HepG2 (cell line): ENCODE results near the gene VRK3. TPM values are rescaled to one million over a fixed set of nuclear protein-coding genes. Genes with fewer than 3 reads are reported as not detected.

Experiments
- CBX1 ChIP-seq: IDR thresholded peaks from one replicate; pipeline ENCODE4 v1.6.1; 2016; ENCODE audit warnings: antibody characterized with exemption, low read depth
- EEA1 ChIP-seq: sonication (generic); formaldehyde crosslinking; IDR thresholded peaks from 2 replicates; pipeline ENCODE4 v1.5.1; 2020; ENCODE audit warnings: mild to moderate bottlenecking, missing genetic modification reagents, borderline replicate concordance
- KIAA2018 ChIP-seq: sonication (generic); formaldehyde crosslinking; IDR thresholded peaks from 2 replicates; pipeline ENCODE4 v1.5.0; 2020; ENCODE audit warnings: mild to moderate bottlenecking, missing genetic modification reagents, borderline replicate concordance
- MTF2 ChIP-seq: sonication (generic); formaldehyde crosslinking; IDR thresholded peaks from 2 replicates; pipeline ENCODE4 v1.5.0; 2020; ENCODE audit warnings: missing genetic modification reagents, borderline replicate concordance
- RORA ChIP-seq: sonication (generic); formaldehyde crosslinking; IDR thresholded peaks from 2 replicates; pipeline ENCODE4 v1.5.0; 2020; ENCODE audit warnings: mild to moderate bottlenecking, missing genetic modification reagents, moderate library complexity
- SNAPC2 ChIP-seq: sonication (generic); formaldehyde crosslinking; IDR thresholded peaks from 2 replicates; pipeline ENCODE4 v1.8.1; 2022; ENCODE audit warnings: mild to moderate bottlenecking, missing genetic modification reagents
- TOE1 ChIP-seq: sonication (generic); formaldehyde crosslinking; IDR thresholded peaks from 2 replicates; pipeline ENCODE4 v1.4.0; 2020; ENCODE audit warnings: mild to moderate bottlenecking, missing genetic modification reagents
- ZKSCAN8 ChIP-seq: IDR thresholded peaks from 2 replicates; pipeline ENCODE4 v1.6.1; 2016; ENCODE audit warnings: borderline replicate concordance, missing genetic modification reagents, missing compliant biosample characterization
- ZNF350 ChIP-seq: sonication (generic); formaldehyde crosslinking; IDR thresholded peaks from 2 replicates; pipeline ENCODE4 v1.4.0; 2020; ENCODE audit warnings: mild to moderate bottlenecking, low read depth, missing genetic modification reagents, borderline replicate concordance
- ZNF451 ChIP-seq: sonication (generic); formaldehyde crosslinking; IDR thresholded peaks from 2 replicates; pipeline ENCODE4 v1.5.0; 2020; ENCODE audit warnings: mild to moderate bottlenecking, missing genetic modification reagents
- ZNF570 ChIP-seq: sonication (generic); formaldehyde crosslinking; IDR thresholded peaks from 2 replicates; pipeline ENCODE4 v1.4.0; 2020; ENCODE audit warnings: mild to moderate bottlenecking, missing genetic modification reagents, borderline replicate concordance
- ZNF644 ChIP-seq: IDR thresholded peaks from 2 replicates; pipeline ENCODE4 v1.6.1; 2016; ENCODE audit warnings: low read depth
- polyA plus RNA-seq, 8 experiments: library from polyadenylated mRNA; depleted of rRNA in 3 of 8; stranded (reverse) in 7 of 8; unstranded in 1 of 8; fragments of >200 nt; fragmentation: Illumina TruSeq in 4 of 8; extraction: Trizol in 4 of 8; gene quantifications; 2 replicates each; pipeline versions ENCODE4 v1.2.1 to v1.2.3, GENCODE V29; 2011 to 2016; ENCODE audit warnings: low read depth in 4 of 8, missing spikeins in 1 of 8, mixed read lengths in 1 of 8; ENCODE audit not compliant: insufficient read depth in 1 of 8
- total RNA-seq, 5 experiments: library from RNA; depleted of rRNA; stranded (reverse); fragments of >200 nt; fragmentation: Illumina TruSeq; extraction: Trizol; gene quantifications; 2 replicates each; pipeline ENCODE4 v1.2.3, GENCODE V29; 2016; ENCODE audit warnings: low read depth in 1 of 5
- TF ChIP-seq, protein P1 (sequence below): IDR thresholded peaks from 2 replicates; pipeline ENCODE4 v1.6.1; 2016; ENCODE audit warnings: mild to moderate bottlenecking, missing biosample characterization, missing genetic modification reagents

The VRK3 gene
- total and polyA plus RNA-seq, 2 of the 13 experiments (the other 11 are each of a cell fraction or from before 2014, with no cell fraction given): 23.8 to 28.3 TPM

GRCh38 chr19:49929611-49930482 lies 95.3 kb downstream of the VRK3 start (continued):
- TF ChIP-seq, protein P1, sequence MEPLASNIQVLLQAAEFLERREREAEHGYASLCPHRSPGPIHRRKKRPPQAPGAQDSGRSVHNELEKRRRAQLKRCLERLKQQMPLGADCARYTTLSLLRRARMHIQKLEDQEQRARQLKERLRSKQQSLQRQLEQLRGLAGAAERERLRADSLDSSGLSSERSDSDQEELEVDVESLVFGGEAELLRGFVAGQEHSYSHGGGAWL (CRISPR knock-in tag): peak; percentile 92
- TF ChIP-seq ZKSCAN8: peak; percentile 59; the same call in 1 of the 2 replicates
- TF ChIP-seq TOE1 (CRISPR knock-in tag): 0 out of 2 replicates have a peak, but pooled peaks have one; percentile 20
- no peak for TF ChIP-seq MTF2 (CRISPR knock-in tag)
- no peak for TF ChIP-seq SNAPC2 (CRISPR knock-in tag)
- TF ChIP-seq CBX1: peak; percentile 90
- 0 out of 2 replicates have a peak, but pooled peaks have one; percentile 13 for TF ChIP-seq EEA1 (CRISPR knock-in tag)
- peak; percentile 35; the same call in 1 of the 2 replicates for TF ChIP-seq ZNF350 (CRISPR knock-in tag)
- no peak for TF ChIP-seq KIAA2018
- TF ChIP-seq ZNF451 (CRISPR knock-in tag): peak; percentile 77; the same call in 1 of the 2 replicates
- no peak for TF ChIP-seq ZNF570
- TF ChIP-seq RORA: no peak
- TF ChIP-seq ZNF644 (CRISPR knock-in tag): no peak
